AG09309 (cell line): ENCODE measurements around the gene ABCB9.
A peak's percentile ranks its signal among the peaks of the same experiment; 100 is the strongest.

Experiments used
- DNase-seq: peaks from one replicate; pipeline ENCODE4 v3.0.0-alpha.2; 2010; ENCODE audit warnings: low read depth
- H3K4me3 ChIP-seq: 2 replicates; pipeline ENCODE4 v1.5.1; 2011; ENCODE audit warnings: mild to moderate bottlenecking, low read depth, low read length, moderate library complexity; ENCODE audit not compliant: control insufficient read depth
- TF ChIP-seq, protein P1 (sequence below): IDR thresholded peaks from 2 replicates; pipeline ENCODE4 v1.5.1; 2011; ENCODE audit warnings: mild to moderate bottlenecking, low read depth, low read length, inconsistent platforms; ENCODE audit not compliant: insufficient read depth, control insufficient read depth; ENCODE audit errors: missing control alignments

The ABCB9 gene

DNA sequence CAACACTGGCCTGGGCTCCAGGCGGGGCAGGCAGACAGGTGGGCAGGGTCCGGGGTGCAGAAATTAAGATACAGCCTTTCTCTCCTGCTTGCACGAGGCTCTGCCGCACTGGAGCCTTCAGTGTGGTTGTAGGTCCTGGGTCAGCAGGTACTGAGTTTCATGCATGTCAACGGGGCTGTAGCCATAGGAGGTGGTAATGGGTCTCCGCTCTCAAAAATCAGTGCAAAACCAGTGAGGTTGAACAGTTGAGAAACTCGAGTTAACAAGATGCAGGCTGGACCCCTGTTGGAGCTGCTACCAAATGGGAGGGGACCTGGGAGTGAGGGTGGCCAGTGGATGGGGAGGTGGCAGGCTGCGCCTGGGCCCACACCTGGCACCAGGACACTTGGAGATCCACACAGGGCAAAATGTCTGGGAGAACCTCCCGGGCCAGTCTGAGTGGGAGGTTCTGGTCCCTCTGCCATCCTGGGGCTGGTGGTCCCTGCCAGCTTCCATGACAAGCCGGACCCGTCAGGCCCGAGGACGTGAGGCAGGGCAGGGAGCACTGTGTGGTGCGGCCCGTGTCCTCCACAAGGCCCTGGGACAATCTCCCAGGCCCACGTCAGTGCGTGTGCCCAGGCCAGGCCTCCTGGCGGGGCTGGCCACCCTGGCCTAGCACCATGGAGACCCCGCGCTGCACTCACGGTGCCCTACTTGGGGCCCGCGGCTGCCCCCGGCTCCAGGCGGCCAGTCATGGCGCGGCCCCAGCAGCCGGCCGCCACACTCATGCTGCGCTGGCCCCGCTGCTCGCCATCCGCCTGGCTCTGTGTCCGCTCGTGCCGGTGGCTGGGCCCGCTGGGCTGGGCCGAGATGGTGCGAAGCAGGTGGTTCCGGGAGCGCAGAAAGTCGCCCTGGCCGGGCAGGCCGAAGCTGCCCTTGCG is 19.3 kb upstream of the ABCB9 start:
- no peak overlapping the region for H3K4me3 ChIP-seq
- no peak for DNase-seq
- TF ChIP-seq, protein P1, sequence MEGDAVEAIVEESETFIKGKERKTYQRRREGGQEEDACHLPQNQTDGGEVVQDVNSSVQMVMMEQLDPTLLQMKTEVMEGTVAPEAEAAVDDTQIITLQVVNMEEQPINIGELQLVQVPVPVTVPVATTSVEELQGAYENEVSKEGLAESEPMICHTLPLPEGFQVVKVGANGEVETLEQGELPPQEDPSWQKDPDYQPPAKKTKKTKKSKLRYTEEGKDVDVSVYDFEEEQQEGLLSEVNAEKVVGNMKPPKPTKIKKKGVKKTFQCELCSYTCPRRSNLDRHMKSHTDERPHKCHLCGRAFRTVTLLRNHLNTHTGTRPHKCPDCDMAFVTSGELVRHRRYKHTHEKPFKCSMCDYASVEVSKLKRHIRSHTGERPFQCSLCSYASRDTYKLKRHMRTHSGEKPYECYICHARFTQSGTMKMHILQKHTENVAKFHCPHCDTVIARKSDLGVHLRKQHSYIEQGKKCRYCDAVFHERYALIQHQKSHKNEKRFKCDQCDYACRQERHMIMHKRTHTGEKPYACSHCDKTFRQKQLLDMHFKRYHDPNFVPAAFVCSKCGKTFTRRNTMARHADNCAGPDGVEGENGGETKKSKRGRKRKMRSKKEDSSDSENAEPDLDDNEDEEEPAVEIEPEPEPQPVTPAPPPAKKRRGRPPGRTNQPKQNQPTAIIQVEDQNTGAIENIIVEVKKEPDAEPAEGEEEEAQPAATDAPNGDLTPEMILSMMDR, result no peak

DNA sequence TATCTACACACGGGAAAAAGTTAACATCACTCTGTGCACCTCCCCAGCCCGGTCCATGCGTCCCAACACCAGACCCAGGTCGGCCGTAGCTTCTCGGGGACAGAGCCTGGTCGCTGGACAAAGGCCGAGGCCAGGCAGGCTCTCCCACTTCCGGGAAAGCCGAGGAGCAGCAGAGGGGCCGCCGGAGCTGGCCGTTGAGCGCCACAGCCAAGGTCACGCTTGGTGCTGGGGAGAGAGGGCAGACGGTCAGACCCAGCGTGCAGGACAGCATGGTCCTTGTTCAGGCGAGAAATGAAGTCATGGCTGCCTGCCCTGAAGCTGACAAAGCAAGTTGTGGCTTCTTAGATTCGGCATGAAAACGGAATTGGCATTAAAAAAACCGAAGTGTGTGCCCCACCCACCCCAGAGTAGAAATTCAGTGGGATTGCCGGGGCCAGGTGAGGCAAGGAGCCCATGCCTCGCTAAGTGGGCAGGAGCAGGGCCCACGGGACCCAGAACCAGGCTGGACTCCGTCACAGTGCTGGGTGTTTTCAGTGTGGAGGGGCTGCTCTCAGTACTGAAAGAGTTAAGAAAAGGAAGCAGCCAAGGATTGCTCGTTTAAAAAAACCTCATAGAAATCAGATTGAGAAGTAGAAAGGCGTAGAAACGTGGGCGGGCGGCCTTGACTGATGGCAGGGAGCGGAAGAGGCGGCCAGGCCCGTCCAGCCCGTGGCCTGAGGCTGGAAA is 18.5 kb upstream of the ABCB9 start:
- H3K4me3 ChIP-seq, result no peak overlapping the region
- TF ChIP-seq, protein P1, result no peak
- no peak for DNase-seq

DNA sequence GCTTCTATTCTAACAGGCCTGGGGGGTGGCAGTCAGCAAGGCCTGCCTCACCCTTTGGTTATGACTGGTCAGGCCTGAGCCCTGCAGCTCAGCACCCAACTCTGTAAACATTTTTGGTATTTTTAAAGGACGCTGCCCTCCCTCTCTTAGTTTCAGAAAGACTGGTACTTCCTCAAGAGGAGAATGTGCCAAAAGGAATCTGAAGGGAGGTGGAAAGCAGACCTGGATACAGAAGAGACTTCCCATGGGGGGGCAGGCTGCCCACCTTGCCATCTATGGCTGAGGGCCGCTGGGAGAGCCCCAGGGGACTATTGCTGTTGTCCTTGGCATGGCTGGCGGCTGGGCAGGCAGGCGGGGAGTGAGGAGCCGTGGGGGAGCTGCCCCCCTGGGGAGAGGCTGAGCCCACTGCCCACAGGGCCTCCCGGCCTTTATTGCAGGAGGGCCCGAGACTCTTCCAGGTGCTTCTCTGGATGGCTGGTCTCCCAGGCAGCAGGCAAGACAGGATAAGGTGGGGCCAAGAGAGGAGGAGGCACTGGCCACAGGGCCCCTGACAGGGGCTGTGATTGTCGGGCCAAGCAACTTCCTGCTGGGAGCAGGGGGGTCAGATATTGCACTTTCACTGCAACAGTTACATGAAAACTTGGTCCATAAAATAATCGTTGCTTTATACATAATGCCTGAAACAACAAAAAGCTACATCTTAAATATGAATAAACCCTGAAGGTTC is 17.7 kb upstream of the ABCB9 start:
- TF ChIP-seq, protein P1, result no peak
- no peak overlapping the region for H3K4me3 ChIP-seq
- no peak for DNase-seq

DNA sequence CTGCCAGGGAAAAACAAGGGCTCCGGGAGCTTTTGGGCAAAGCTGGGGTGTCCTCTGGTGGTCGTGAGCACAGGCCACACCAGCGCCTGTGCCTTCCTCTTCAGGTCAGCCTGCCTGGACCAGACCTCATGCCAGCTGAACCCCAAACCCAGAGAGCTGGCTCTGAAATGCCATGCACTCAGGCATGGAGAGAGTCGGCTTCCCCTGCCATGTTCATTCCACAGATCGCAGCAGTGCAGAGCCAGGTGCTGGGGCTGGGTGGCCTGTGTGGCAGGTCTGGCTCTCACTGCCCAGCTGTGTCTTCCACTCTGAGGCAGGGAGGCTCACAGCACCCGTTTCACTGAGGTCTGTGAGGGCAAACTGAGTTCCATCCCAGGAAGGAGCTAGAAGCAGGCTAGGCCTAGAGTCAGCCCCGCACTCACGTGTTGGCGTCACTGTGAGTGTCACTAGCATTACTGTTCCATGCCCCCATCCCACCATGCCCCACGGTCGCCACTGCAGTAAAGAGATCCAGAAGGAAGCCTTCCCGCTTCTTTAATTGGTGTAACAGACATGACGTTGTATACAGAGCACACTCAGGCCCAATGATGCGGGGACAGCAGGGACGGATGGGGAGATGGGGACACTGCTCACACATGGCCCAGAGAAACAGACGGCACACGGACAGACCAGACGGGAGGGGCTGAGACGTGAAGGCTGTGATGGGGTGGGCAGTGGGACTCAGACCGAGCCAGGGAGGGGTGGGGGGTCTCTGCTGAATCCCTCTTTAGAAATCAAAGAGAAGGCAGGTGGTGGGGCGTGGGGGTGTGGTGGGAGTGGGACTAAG is 16.9 kb upstream of the ABCB9 start:
- DNase-seq, result no peak
- TF ChIP-seq, protein P1, result no peak
- no peak overlapping the region for H3K4me3 ChIP-seq

DNA sequence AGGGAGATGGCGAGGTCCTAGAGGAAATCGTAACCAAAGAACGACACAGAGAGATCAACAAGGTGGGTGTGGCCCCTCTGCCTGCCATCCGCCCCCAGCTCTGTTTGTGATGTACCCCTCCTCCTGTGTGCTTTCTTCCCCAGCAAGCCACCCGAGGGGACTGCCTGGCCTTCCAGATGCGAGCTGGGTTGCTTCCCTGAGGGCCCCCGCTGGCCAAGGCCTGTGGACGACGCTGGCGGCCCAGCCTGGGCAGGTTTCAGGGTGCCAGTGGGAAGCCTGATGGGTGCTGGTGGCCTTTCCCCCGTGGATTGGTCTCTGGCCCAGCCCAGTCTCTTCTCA is 16.2 kb upstream of the ABCB9 start:
- DNase-seq, result no peak
- TF ChIP-seq, protein P1, result no peak
- peak overlapping the region; percentile 81 for H3K4me3 ChIP-seq
